Measurements from ENCODE around the gene HSD17B11.
"Not testable (repeated sequence)": the region's sequence is repeated elsewhere in the genome, so short reads cannot be mapped to it uniquely, and the experiment has no call there.

HSD17B11 gene

GRCh38 chr4:87405211-87405820 is 14.3 kb upstream of the HSD17B11 start:
- no peak overlapping the region for H3K4me3 ChIP-seq (replicated peaks; ENCODE audit: low read depth, low read length)
- no peak for TF ChIP-seq CTCF (IDR thresholded peaks at IDR 0.05; ENCODE audit: low read depth, low read length, missing control alignments)
- no peak for DNase-seq (ENCODE audit: extremely low read depth, low read depth)

- H3K4me3 ChIP-seq (replicated peaks; ENCODE audit: low read depth, low read length); DNase-seq (ENCODE audit: extremely low read depth, low read depth): not testable (repeated sequence)
These were observed 12.7 kb upstream of the HSD17B11 start for GRCh38 chr4:87403732-87404131.

GRCh38 chr4:87399954-87400353 is 9.0 kb upstream of the HSD17B11 start:
- TF ChIP-seq CTCF (IDR thresholded peaks at IDR 0.05; ENCODE audit: low read depth, low read length, missing control alignments): no peak
- no peak for DNase-seq (ENCODE audit: extremely low read depth, low read depth)
- H3K4me3 ChIP-seq (replicated peaks; ENCODE audit: low read depth, low read length): no peak overlapping the region

- TF ChIP-seq CTCF (IDR thresholded peaks at IDR 0.05; ENCODE audit: low read depth, low read length, missing control alignments): no peak
- H3K4me3 ChIP-seq (replicated peaks; ENCODE audit: low read depth, low read length): no peak overlapping the region
- DNase-seq (ENCODE audit: extremely low read depth, low read depth): no peak
These were observed 8.2 kb upstream of the HSD17B11 start for GRCh38 chr4:87399148-87399547.

DNA sequence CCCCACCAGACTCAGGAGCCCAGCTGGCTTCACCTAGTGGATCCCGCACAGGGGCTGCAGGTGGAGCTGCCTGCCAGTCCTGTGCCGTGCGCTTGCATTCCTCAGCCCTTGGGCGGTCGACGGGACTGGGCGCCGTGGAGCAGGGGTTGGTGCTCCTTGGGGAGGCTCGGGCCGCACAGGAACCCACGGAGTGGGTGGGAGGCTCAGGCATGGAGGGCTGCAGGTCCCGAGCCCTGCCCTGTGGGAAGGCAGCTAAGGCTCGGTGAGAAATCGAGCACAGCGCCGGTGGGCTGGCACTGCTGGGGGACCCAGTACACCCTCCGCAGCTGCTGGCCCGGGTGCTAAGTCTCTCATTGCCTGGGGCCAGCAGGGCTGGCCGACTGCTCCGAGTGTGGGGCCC is 4.9 kb upstream of the HSD17B11 start:
- DNase-seq (ENCODE audit: extremely low read depth, low read depth); H3K4me3 ChIP-seq (replicated peaks; ENCODE audit: low read depth, low read length): not testable (repeated sequence)

DNA sequence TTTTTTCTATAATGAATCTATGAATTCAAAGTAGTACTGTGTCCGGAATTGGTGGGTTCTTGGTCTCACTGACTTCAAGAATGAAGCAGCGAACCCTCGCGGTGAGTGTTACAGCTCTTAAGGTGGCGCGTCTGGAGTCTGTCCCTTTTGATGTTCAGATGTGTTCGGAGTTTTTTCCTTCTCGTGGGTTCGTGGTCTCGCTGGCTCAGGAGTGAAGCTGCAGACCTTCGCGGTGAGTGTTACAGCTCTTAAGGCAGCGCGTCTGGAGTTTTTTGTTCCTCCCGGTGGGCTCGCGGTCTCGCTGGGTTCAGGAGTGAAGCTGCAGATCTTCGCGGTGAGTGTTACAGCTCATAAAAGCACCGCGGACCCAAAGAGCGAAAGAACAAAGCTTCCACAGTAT is 4.1 kb upstream of the HSD17B11 start:
- not testable (repeated sequence) for H3K4me3 ChIP-seq (replicated peaks; ENCODE audit: low read depth, low read length); DNase-seq (ENCODE audit: extremely low read depth, low read depth)

DNA sequence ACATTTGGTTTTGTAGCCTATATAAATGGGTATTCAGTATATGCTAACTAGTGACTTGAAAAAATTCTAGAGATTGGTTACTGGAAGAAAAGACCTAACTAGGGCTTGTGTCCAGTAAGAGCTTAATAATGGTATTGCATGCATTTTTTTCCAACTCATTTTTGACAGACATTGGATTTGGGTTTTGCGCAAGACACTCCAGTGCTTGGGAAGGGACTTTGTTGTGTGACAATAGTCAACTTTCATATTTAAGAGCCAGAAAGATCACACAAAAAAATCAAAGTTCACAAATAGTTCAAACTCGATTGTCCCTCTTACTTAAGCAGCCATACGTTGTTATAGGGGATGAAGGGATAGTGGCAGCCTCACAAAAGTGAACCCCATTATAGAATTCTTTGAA is 1.2 kb upstream of the HSD17B11 start:
- H3K4me3 ChIP-seq (replicated peaks; ENCODE audit: low read depth, low read length): no peak overlapping the region
- DNase-seq (ENCODE audit: extremely low read depth, low read depth): no peak
- no peak for TF ChIP-seq CTCF (IDR thresholded peaks at IDR 0.05; ENCODE audit: low read depth, low read length, missing control alignments)

DNA sequence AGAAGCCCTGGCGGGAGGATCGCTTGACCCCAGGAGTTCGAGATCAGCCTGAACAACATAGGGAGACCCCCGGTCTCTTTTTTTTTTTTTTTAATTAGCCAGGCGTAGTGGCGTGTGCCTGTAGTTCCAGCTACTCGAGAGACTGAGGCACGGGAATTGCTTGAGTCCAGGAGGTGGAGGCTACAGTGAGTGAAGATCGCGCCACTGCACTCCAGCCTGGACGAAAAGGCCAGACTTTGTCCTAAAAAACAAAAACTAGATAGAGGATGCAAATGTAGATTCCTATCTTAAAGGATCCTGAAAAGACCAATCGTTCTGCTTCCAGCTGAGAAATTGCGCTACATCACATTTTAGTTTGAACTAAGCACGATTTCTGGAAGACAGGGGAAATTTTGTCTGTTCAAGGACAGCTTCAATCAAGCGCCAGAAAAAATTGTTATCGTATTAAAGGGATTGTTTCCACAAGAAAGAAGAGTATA is 627 bp upstream of the HSD17B11 start:
- no peak for TF ChIP-seq CTCF (IDR thresholded peaks at IDR 0.05; ENCODE audit: low read depth, low read length, missing control alignments)
- DNase-seq (ENCODE audit: extremely low read depth, low read depth): no peak
- peak overlapping the region; percentile 61 for H3K4me3 ChIP-seq (replicated peaks; ENCODE audit: low read depth, low read length)

Measured in HFF-Myc (cell line).